Smooth muscle cell (in vitro differentiated cells): ENCODE data around the gene LRRC4B. TPM values are rescaled to one million over a fixed set of nuclear protein-coding genes. Genes with fewer than 3 reads are reported as not detected.

Source experiments
- DNase-seq: peaks from one replicate; lab custom pipeline; 2025; ENCODE audit not compliant: unreplicated experiment; lab: John Stamatoyannopoulos, UW
- H2AFZ ChIP-seq: fragments of 200-600 bp; sonication (generic); 2 replicates; pipeline ENCODE4 v1.6.0; 2016; ENCODE audit warnings: antibody characterized with exemption, low read depth, mild to moderate bottlenecking
- H3F3A ChIP-seq: fragments of 200-600 bp; sonication (generic); 2 replicates; pipeline ENCODE4 v1.6.0; 2017; ENCODE audit warnings: antibody characterized with exemption, low read depth
- H3K27ac ChIP-seq: fragments of 200-600 bp; sonication (generic); 2 replicates; pipeline ENCODE4 v1.5.1; 2016; ENCODE audit warnings: low read depth, mild to moderate bottlenecking
- H3K27me3 ChIP-seq: fragments of 200-600 bp; sonication (generic); 2 replicates; pipeline ENCODE4 v1.6.1; 2016; ENCODE audit warnings: low read depth, mild to moderate bottlenecking
- H3K36me3 ChIP-seq: fragments of 200-600 bp; sonication (generic); 2 replicates; pipeline ENCODE4 v1.5.1; 2016; ENCODE audit warnings: low read depth
- H3K4me1 ChIP-seq: fragments of 200-600 bp; sonication (generic); 2 replicates; pipeline ENCODE4 v1.5.1; 2016; ENCODE audit warnings: low read depth
- H3K4me2 ChIP-seq: fragments of 200-600 bp; sonication (generic); 2 replicates; pipeline ENCODE4 v1.6.0; 2016; ENCODE audit warnings: mild to moderate bottlenecking
- H3K4me3 ChIP-seq: fragments of 200-600 bp; sonication (generic); 2 replicates; pipeline ENCODE4 v1.5.1; 2016; ENCODE audit warnings: mild to moderate bottlenecking
- H3K79me2 ChIP-seq: fragments of 200-600 bp; sonication (generic); 2 replicates; pipeline ENCODE4 v1.6.0; 2016; ENCODE audit warnings: low read depth, mild to moderate bottlenecking
- H3K9ac ChIP-seq: fragments of 200-600 bp; sonication (generic); 2 replicates; pipeline ENCODE4 v1.6.0; 2016; ENCODE audit warnings: low read depth
- H3K9me3 ChIP-seq: fragments of 200-600 bp; sonication (generic); replicated peaks from 2 replicates; pipeline ENCODE4 v1.5.1; 2016; ENCODE audit warnings: low read depth
- H4K20me1 ChIP-seq: fragments of 200-600 bp; sonication (generic); 2 replicates; pipeline ENCODE4 v1.6.0; 2016; ENCODE audit warnings: low read depth
- CTCF ChIP-seq: fragments of 200-600 bp; sonication (generic); IDR thresholded peaks from 2 replicates; pipeline ENCODE4 v1.5.1; 2017; ENCODE audit warnings: borderline replicate concordance, mild to moderate bottlenecking, antibody characterized with exemption; ENCODE audit not compliant: insufficient read depth, poor library complexity, severe bottlenecking
- WGBS: methylation state at CpG from one replicate; pipeline ENCODE4 v1.1.7; 2016; ENCODE audit warnings: low lambda C conversion rate; 5-methylcytosine and 5-hydroxymethylcytosine counted together
- polyA plus RNA-seq: library from polyadenylated mRNA; unstranded; fragments of >200 nt; fragmentation: Nextera tagmentation; extraction: Ambion mirVana; gene quantifications from 2 replicates; pipeline ENCODE4 v1.2.1, GENCODE V29; 2016
- total RNA-seq: library from RNA; depleted of rRNA; stranded (reverse); fragments of >200 nt; gene quantifications from 2 replicates; pipeline ENCODE4 v1.2.3, GENCODE V29; 2014

LRRC4B gene
- total and polyA plus RNA-seq, 2 experiments from 2014 or later: 1.7 to 8.6 TPM

GRCh38 chr19:50498219-50499056 is 69.8 kb downstream of the LRRC4B start:
- no peaks in the 10 kb centered on the region for H3F3A ChIP-seq
- no peak overlapping the region for H3K4me2 ChIP-seq
- H3K9me3 ChIP-seq: no peaks in the 10 kb centered on the region
- no peak overlapping the region for H3K9ac ChIP-seq
- peaks cover 13% of the 10 kb centered on the region for H3K27me3 ChIP-seq
- no peaks in the 10 kb centered on the region for H3K79me2 ChIP-seq
- no peak for DNase-seq
- no peaks in the 10 kb centered on the region for H3K4me1 ChIP-seq
- WGBS: 49% methylated on average over 10 of the region's 11 CpGs
- no peak overlapping the region for H3K4me3 ChIP-seq
- H2AFZ ChIP-seq: no peak overlapping the region
- H4K20me1 ChIP-seq: no peaks in the 10 kb centered on the region
- no peaks in the 10 kb centered on the region for H3K36me3 ChIP-seq
- H3K27ac ChIP-seq: no peak overlapping the region
- TF ChIP-seq CTCF: no peak

- 81% methylated on average over 8 of the region's 8 CpGs for WGBS
- no peak overlapping the region for H2AFZ ChIP-seq
- no peak overlapping the region for H3K4me2 ChIP-seq
- TF ChIP-seq CTCF: no peak
- no peak overlapping the region for H3K4me3 ChIP-seq
- H3K9ac ChIP-seq: no peak overlapping the region
- H3K27me3 ChIP-seq: peaks cover 18% of the 10 kb centered on the region
- no peak for DNase-seq
- H3K4me1 ChIP-seq: no peaks in the 10 kb centered on the region
- no peaks in the 10 kb centered on the region for H4K20me1 ChIP-seq
- no peaks in the 10 kb centered on the region for H3K79me2 ChIP-seq
- no peaks in the 10 kb centered on the region for H3K9me3 ChIP-seq
- no peaks in the 10 kb centered on the region for H3K36me3 ChIP-seq
- H3F3A ChIP-seq: no peaks in the 10 kb centered on the region
- H3K27ac ChIP-seq: no peak overlapping the region
Measured at GRCh38 chr19:50497022-50497405, 71.2 kb downstream of the LRRC4B start.

GRCh38 chr19:50496189-50497021 is 71.8 kb downstream of the LRRC4B start:
- H3K27ac ChIP-seq: no peak overlapping the region

More at GRCh38 chr19:50496189-50497021, 71.8 kb downstream of the LRRC4B start:
- H3F3A ChIP-seq: no peaks in the 10 kb centered on the region
- no peak overlapping the region for H3K9ac ChIP-seq
- no peak for TF ChIP-seq CTCF
- H3K4me1 ChIP-seq: no peaks in the 10 kb centered on the region
- no peak overlapping the region for H3K4me2 ChIP-seq
- no peak overlapping the region for H3K4me3 ChIP-seq
- no peaks in the 10 kb centered on the region for H3K9me3 ChIP-seq
- WGBS: 73% methylated on average over 29 of the region's 30 CpGs
- no peak for DNase-seq
- H3K79me2 ChIP-seq: no peaks in the 10 kb centered on the region
- no peaks in the 10 kb centered on the region for H3K36me3 ChIP-seq
- no peak overlapping the region for H2AFZ ChIP-seq
- no peaks in the 10 kb centered on the region for H4K20me1 ChIP-seq
- H3K27me3 ChIP-seq: peaks cover 18% of the 10 kb centered on the region
